MM.1S (cell line): ENCODE measurements around the gene GP1BA.

Experiments used
- CTCF ChIP-seq: fragments of 300-600 bp; sonication (generic); IDR thresholded peaks from 2 replicates; pipeline ENCODE4 v1.5.1; 2016; ENCODE audit warnings: antibody characterized with exemption, low read length, mixed read lengths
- EZH2 ChIP-seq: fragments of 300-600 bp; sonication (generic); optimal IDR thresholded peaks from 2 replicates; pipeline ENCODE3; 2017; ENCODE audit warnings: low read depth, mild to moderate bottlenecking, antibody characterized with exemption, low read length, mixed read lengths
- EZH2phosphoT487 ChIP-seq: fragments of 300-600 bp; sonication (generic); IDR thresholded peaks from 2 replicates; pipeline ENCODE4 v1.6.1; 2018; ENCODE audit warnings: antibody characterized with exemption, low read length

- TF ChIP-seq CTCF = no peak
- no peak for TF ChIP-seq EZH2
- no peak for TF ChIP-seq EZH2phosphoT487
Measured at GRCh38 chr17:4951486-4951885, 19.4 kb downstream of the GP1BA start.
